Measurements from ENCODE around the gene KLLN. TPM values are rescaled to one million over a fixed set of nuclear protein-coding genes. Genes with fewer than 3 reads are reported as not detected.

KLLN gene
- total and polyA plus RNA-seq, 9 of the 15 experiments (the other 6 are each of a cell fraction or from before 2014, with no cell fraction given): 0.07 to 0.40 (median 0.25) TPM

- TF ChIP-seq UBTF (IDR thresholded peaks at IDR 0.05; ENCODE audit: borderline replicate concordance in 1 of 2, low read depth in 2 of 2, low read length in 2 of 2): peak; percentile 77 to 84; a peak in 2 of 4 replicates
- no peak for TF ChIP-seq EWSR1 (IDR thresholded peaks at IDR 0.05; ENCODE audit: borderline replicate concordance, low read depth, partially characterized antibody)
- TF ChIP-seq, protein P1, sequence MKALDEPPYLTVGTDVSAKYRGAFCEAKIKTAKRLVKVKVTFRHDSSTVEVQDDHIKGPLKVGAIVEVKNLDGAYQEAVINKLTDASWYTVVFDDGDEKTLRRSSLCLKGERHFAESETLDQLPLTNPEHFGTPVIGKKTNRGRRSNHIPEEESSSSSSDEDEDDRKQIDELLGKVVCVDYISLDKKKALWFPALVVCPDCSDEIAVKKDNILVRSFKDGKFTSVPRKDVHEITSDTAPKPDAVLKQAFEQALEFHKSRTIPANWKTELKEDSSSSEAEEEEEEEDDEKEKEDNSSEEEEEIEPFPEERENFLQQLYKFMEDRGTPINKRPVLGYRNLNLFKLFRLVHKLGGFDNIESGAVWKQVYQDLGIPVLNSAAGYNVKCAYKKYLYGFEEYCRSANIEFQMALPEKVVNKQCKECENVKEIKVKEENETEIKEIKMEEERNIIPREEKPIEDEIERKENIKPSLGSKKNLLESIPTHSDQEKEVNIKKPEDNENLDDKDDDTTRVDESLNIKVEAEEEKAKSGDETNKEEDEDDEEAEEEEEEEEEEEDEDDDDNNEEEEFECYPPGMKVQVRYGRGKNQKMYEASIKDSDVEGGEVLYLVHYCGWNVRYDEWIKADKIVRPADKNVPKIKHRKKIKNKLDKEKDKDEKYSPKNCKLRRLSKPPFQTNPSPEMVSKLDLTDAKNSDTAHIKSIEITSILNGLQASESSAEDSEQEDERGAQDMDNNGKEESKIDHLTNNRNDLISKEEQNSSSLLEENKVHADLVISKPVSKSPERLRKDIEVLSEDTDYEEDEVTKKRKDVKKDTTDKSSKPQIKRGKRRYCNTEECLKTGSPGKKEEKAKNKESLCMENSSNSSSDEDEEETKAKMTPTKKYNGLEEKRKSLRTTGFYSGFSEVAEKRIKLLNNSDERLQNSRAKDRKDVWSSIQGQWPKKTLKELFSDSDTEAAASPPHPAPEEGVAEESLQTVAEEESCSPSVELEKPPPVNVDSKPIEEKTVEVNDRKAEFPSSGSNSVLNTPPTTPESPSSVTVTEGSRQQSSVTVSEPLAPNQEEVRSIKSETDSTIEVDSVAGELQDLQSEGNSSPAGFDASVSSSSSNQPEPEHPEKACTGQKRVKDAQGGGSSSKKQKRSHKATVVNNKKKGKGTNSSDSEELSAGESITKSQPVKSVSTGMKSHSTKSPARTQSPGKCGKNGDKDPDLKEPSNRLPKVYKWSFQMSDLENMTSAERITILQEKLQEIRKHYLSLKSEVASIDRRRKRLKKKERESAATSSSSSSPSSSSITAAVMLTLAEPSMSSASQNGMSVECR (CRISPR knock-in tag; IDR thresholded peaks at IDR 0.05): peak; percentile 69
- peak; percentile 45; the same call in 1 of the 2 replicates for TF ChIP-seq POLR2A (conservative IDR thresholded peaks at IDR 0.05)
- TF ChIP-seq SIX5 (IDR thresholded peaks at IDR 0.05; ENCODE audit: borderline replicate concordance in 1 of 2, insufficient read depth in 1 of 2, low read depth in 1 of 2, low read length in 2 of 2): no peak
- no peak for TF ChIP-seq ZNF785 (CRISPR knock-in tag; IDR thresholded peaks at IDR 0.05)
- no peak for TF ChIP-seq KDM4B (IDR thresholded peaks at IDR 0.05; ENCODE audit: borderline replicate concordance in 2 of 2, low read depth in 1 of 2)
- no peak for TF ChIP-seq BMI1 (IDR thresholded peaks at IDR 0.05; ENCODE audit: low read length)
- TF ChIP-seq TAF9B (IDR thresholded peaks at IDR 0.05; ENCODE audit: partially characterized antibody): peak; percentile 58
- TF ChIP-seq NFE2L1 (tag; IDR thresholded peaks at IDR 0.05; ENCODE audit: borderline replicate concordance, low read depth): no peak
- peak in 2 of 3 experiments; percentile 86 to 94 for TF ChIP-seq YY1 (IDR thresholded peaks at IDR 0.05; ENCODE audit: borderline replicate concordance in 1 of 3, control insufficient read depth in 1 of 3, extremely low read depth in 1 of 3, insufficient read depth in 3 of 3, insufficient read length in 1 of 3, insufficient replicate concordance in 2 of 3, low read depth in 1 of 3, low read length in 2 of 3)
- no peak for TF ChIP-seq ZNF740 (CRISPR knock-in tag; IDR thresholded peaks at IDR 0.05)
- no peak for TF ChIP-seq ZNF740 (tag; IDR thresholded peaks at IDR 0.05)
- TF ChIP-seq PHF21A (IDR thresholded peaks at IDR 0.05; ENCODE audit: borderline replicate concordance, low read depth): no peak
- TF ChIP-seq U2AF1 (optimal IDR thresholded peaks at IDR 0.05; ENCODE audit: low read depth, low read length): no peak
Measured at GRCh38 chr10:87863053-87863943, at the start of gene KLLN, which contains the start of gene PTEN (continued).
